CD4-positive, alpha-beta memory T cell (primary cell): ENCODE data around the gene TNRC6C. TPM values are rescaled to one million over a fixed set of nuclear protein-coding genes. Genes with fewer than 3 reads are reported as not detected.
A peak's percentile ranks its signal among the peaks of the same experiment; 100 is the strongest.

Source experiments
- CTCF ChIA-PET: fragments of 350-600 bp; sonication (Branson Sonifier 250); formaldehyde crosslinking; loops from one replicate; lab custom pipeline; 2021; ENCODE audit warnings: inconsistent platforms; ENCODE audit not compliant: partially characterized antibody; lab: Charles Lee
- POLR2A ChIA-PET: fragments of 350-600 bp; sonication (Branson Sonifier 250); formaldehyde crosslinking; loops from one replicate; lab custom pipeline; 2021; ENCODE audit not compliant: partially characterized antibody; lab: Charles Lee
- DNase-seq, 5 donors: peaks; one replicate each; pipeline versions ENCODE4 v3.0.0 to v3.0.0-alpha.2; 2020 to 2022; ENCODE audit warnings: mixed read lengths in 1 of 5
- H3K27ac ChIP-seq: one replicate; pipeline ENCODE4 v1.7.0; 2013; ENCODE audit warnings: low read depth, low read length
- H3K27me3 ChIP-seq: 2 replicates; pipeline ENCODE4 v1.7.0; 2013; ENCODE audit warnings: mild to moderate bottlenecking, low read length, moderate library complexity; ENCODE audit not compliant: insufficient read depth
- H3K36me3 ChIP-seq: 2 replicates; pipeline ENCODE4 v1.7.0; 2013; ENCODE audit warnings: mild to moderate bottlenecking, low read length, moderate library complexity; ENCODE audit not compliant: insufficient read depth
- H3K4me1 ChIP-seq: 2 replicates; pipeline ENCODE4 v1.7.0; 2013; ENCODE audit warnings: mild to moderate bottlenecking, low read length, moderate library complexity; ENCODE audit not compliant: insufficient read depth
- H3K4me3 ChIP-seq, 2 donors: one replicate each; pipeline ENCODE4 v1.7.0; 2013; ENCODE audit warnings: low read length in 2 of 2, mild to moderate bottlenecking in 1 of 2
- H3K9me3 ChIP-seq, 2 donors: one replicate each; pipeline ENCODE4 v1.7.0; 2013; ENCODE audit warnings: low read length in 2 of 2, control low read depth in 1 of 2; ENCODE audit not compliant: control insufficient read depth in 1 of 2
- H3K27ac Mint-ChIP-seq, 7 donors: one replicate each; pipeline ENCODE4 v1.8.0; 2020 to 2021; ENCODE audit warnings: mixed read lengths in 7 of 7, mild to moderate bottlenecking in 6 of 7, inconsistent platforms in 3 of 7, moderate library complexity in 3 of 7
- H3K27me3 Mint-ChIP-seq, 2 donors: one replicate each; pipeline ENCODE4 v1.8.0; 2020 to 2021; ENCODE audit warnings: mixed read lengths in 2 of 2
- H3K36me3 Mint-ChIP-seq, 2 donors: one replicate each; pipeline ENCODE4 v1.8.0; 2020 to 2021; ENCODE audit warnings: mixed read lengths in 2 of 2, inconsistent platforms in 1 of 2, mild to moderate bottlenecking in 1 of 2
- H3K4me1 Mint-ChIP-seq, 4 donors: one replicate each; pipeline ENCODE4 v1.8.0; 2020 to 2021; ENCODE audit warnings: mixed read lengths in 4 of 4, mild to moderate bottlenecking in 1 of 4
- H3K4me3 Mint-ChIP-seq, 8 donors: one replicate each; pipeline ENCODE4 v1.8.0; 2020 to 2021; ENCODE audit warnings: mixed read lengths in 8 of 8, mild to moderate bottlenecking in 7 of 8, moderate library complexity in 6 of 8, inconsistent platforms in 3 of 8
- H3K9me3 Mint-ChIP-seq, 8 donors: one replicate each; pipeline ENCODE4 v1.8.0; 2020 to 2021; ENCODE audit warnings: mixed read lengths in 8 of 8, mild to moderate bottlenecking in 5 of 8, inconsistent platforms in 3 of 8, moderate library complexity in 1 of 8
- intact Hi-C: fragments of 100-400 bp; cut with micrococcal nuclease; formaldehyde crosslinking; loops from one replicate; pipeline ENCODE4 v1.15.1; 2023
- polyA plus RNA-seq, 2 donors: library from polyadenylated mRNA; unstranded; fragments of 300-500 nt; fragmentation: Illumina TruSeq; gene quantifications; one replicate each; pipeline ENCODE4 v1.2.3, GENCODE V29; 2021
- total RNA-seq, 2 experiments: library from RNA; stranded (reverse); gene quantifications; one replicate each; pipeline ENCODE4 v1.2.3, GENCODE V29; 2021

Gene TNRC6C
- total and polyA plus RNA-seq, 4 experiments from 2014 or later: 1.3 to 112 (median 57.0) TPM

- H3K27me3 ChIP-seq: no peaks in the 10 kb centered on the region
- no peak overlapping the region for H3K27ac ChIP-seq
- Mint-ChIP-seq H3K9me3 (peaks cover 0 to 2% (median 0%) of the 10 kb centered on the region in 8 donors), H3K4me3 (no peak overlapping the region), H3K4me1 (peaks cover 0 to 2% (median 0%) of the 10 kb centered on the region in 4 donors), H3K27me3 (peaks cover 1 to 3% of the 10 kb centered on the region in 2 donors), H3K36me3 (no peaks in the 10 kb centered on the region), H3K27ac (no peak overlapping the region)
- no peaks in the 10 kb centered on the region for H3K36me3 ChIP-seq
- H3K4me1 ChIP-seq: no peaks in the 10 kb centered on the region
- POLR2A ChIA-PET: interaction anchor here (1.2 kb wide), 1 partner anchor 14 kb away, joined by 9 read pairs; the partner anchor contains the start of gene TNRC6C
- CTCF ChIA-PET: no interaction called here
- no peaks in the 10 kb centered on the region for H3K9me3 ChIP-seq
- no peak for DNase-seq
- no peak overlapping the region for H3K4me3 ChIP-seq
- intact Hi-C loops: no loop called here
Observed at GRCh38 chr17:77943971-77944370, 14.5 kb upstream of the TNRC6C start.

- Histone ChIP-seq H3K27me3 (no peaks in the 10 kb centered on the region), H3K9me3 (no peaks in the 10 kb centered on the region), H3K36me3 (no peaks in the 10 kb centered on the region), H3K4me3 (no peak overlapping the region), H3K4me1 (no peaks in the 10 kb centered on the region), H3K27ac (no peak overlapping the region)
- Mint-ChIP-seq H3K27me3 (peaks cover 1 to 3% of the 10 kb centered on the region in 2 donors), H3K36me3 (no peaks in the 10 kb centered on the region), H3K9me3 (peaks cover 0 to 2% (median 0%) of the 10 kb centered on the region in 8 donors), H3K4me3 (no peak overlapping the region), H3K27ac (peak overlapping the region in 2 of 7 donors; percentile 59 to 72), H3K4me1 (peaks cover 0 to 2% (median 0%) of the 10 kb centered on the region in 4 donors)
- ChIA-PET POLR2A (interaction anchor here (1.2 kb wide), 1 partner anchor 13 kb away, joined by 9 read pairs; the partner anchor contains the start of gene TNRC6C), CTCF (no interaction called here)
- DNase-seq: no peak
- intact Hi-C loops: no loop called here
Observed at GRCh38 chr17:77944390-77945222, 13.9 kb upstream of the TNRC6C start.

- H3K9me3 ChIP-seq: no peaks in the 10 kb centered on the region
- Mint-ChIP-seq H3K27me3 (peaks cover 3% of the 10 kb centered on the region in 2 donors), H3K9me3 (no peaks in the 10 kb centered on the region), H3K27ac (no peak overlapping the region), H3K4me3 (no peak overlapping the region), H3K4me1 (peaks cover 0 to 1% (median under 1%) of the 10 kb centered on the region in 4 donors), H3K36me3 (no peaks in the 10 kb centered on the region)
- ChIA-PET POLR2A (interaction anchor here (2.2 kb wide), 1 partner anchor 11 kb away, joined by 15 read pairs; the partner anchor contains the start of gene TNRC6C), CTCF (interaction anchor here (1.3 kb wide), 1 partner anchor 19 kb away, joined by 4 read pairs; no protein-coding TSS in a partner anchor)
- DNase-seq: no peak
- H3K4me1 ChIP-seq: no peaks in the 10 kb centered on the region
- no peak overlapping the region for H3K27ac ChIP-seq
- H3K4me3 ChIP-seq: no peak overlapping the region
- no peaks in the 10 kb centered on the region for H3K36me3 ChIP-seq
- H3K27me3 ChIP-seq: no peaks in the 10 kb centered on the region
- intact Hi-C loops: no loop called here
Observed at GRCh38 chr17:77946900-77947645, 11.4 kb upstream of the TNRC6C start.

GRCh38 chr17:77948690-77949114 lies 9.8 kb upstream of the TNRC6C start:
- Mint-ChIP-seq H3K27me3 (peaks cover 3 to 9% of the 10 kb centered on the region in 2 donors), H3K4me3 (no peak overlapping the region), H3K4me1 (peaks cover 0 to 6% (median 3%) of the 10 kb centered on the region in 4 donors), H3K27ac (no peak overlapping the region), H3K9me3 (no peaks in the 10 kb centered on the region), H3K36me3 (no peaks in the 10 kb centered on the region)
- Histone ChIP-seq H3K4me3 (no peak overlapping the region), H3K4me1 (no peaks in the 10 kb centered on the region), H3K9me3 (no peaks in the 10 kb centered on the region), H3K27ac (no peak overlapping the region), H3K27me3 (no peaks in the 10 kb centered on the region), H3K36me3 (no peaks in the 10 kb centered on the region)
- POLR2A ChIA-PET: interaction anchor here (2.2 kb wide), 1 partner anchor 9 kb away, joined by 15 read pairs; the partner anchor contains the start of gene TNRC6C
- DNase-seq: no peak
- intact Hi-C loops: no loop called here
- CTCF ChIA-PET: interaction anchor here (1.6 kb wide), 1 partner anchor 10 kb away, joined by 4 read pairs; the partner anchor contains the start of gene TNRC6C

- peaks cover 1 to 9% of the 10 kb centered on the region in 2 donors for H3K27me3 Mint-ChIP-seq
- CTCF ChIA-PET: no interaction called here
Observed at GRCh38 chr17:77951123-77951522, 7.4 kb upstream of the TNRC6C start.

GRCh38 chr17:77952368-77952767 lies 6.1 kb upstream of the TNRC6C start:
- Mint-ChIP-seq H3K27ac (no peak overlapping the region), H3K9me3 (no peaks in the 10 kb centered on the region), H3K27me3 (peaks cover 1 to 9% of the 10 kb centered on the region in 2 donors), H3K4me1 (peaks cover 8 to 14% (median 11%) of the 10 kb centered on the region in 4 donors), H3K4me3 (no peak overlapping the region), H3K36me3 (peaks cover 0 to 3% of the 10 kb centered on the region in 2 donors)
- no peaks in the 10 kb centered on the region for H3K36me3 ChIP-seq
- no peaks in the 10 kb centered on the region for H3K9me3 ChIP-seq
- no peak overlapping the region for H3K4me3 ChIP-seq
- POLR2A ChIA-PET: no interaction called here
- intact Hi-C loops: no loop called here
- no peaks in the 10 kb centered on the region for H3K27me3 ChIP-seq
- no peak for DNase-seq
- peaks cover 7% of the 10 kb centered on the region for H3K4me1 ChIP-seq
- no peak overlapping the region for H3K27ac ChIP-seq
- CTCF ChIA-PET: no interaction called here

More at GRCh38 chr17:77951123-77951522, 7.4 kb upstream of the TNRC6C start:
- intact Hi-C loops: no loop called here
- Mint-ChIP-seq H3K4me1 (peaks cover 0 to 6% (median 3%) of the 10 kb centered on the region in 4 donors), H3K27ac (no peak overlapping the region), H3K36me3 (no peaks in the 10 kb centered on the region), H3K9me3 (no peaks in the 10 kb centered on the region), H3K4me3 (no peak overlapping the region)
- Histone ChIP-seq H3K36me3 (no peaks in the 10 kb centered on the region), H3K27ac (no peak overlapping the region), H3K4me1 (no peaks in the 10 kb centered on the region), H3K9me3 (no peaks in the 10 kb centered on the region), H3K27me3 (no peaks in the 10 kb centered on the region), H3K4me3 (no peak overlapping the region)
- DNase-seq: no peak
- POLR2A ChIA-PET: no interaction called here
